Neural progenitor cell (in vitro differentiated cells): ENCODE measurements around the gene DENND2A. TPM values are rescaled to one million over a fixed set of nuclear protein-coding genes. Genes with fewer than 3 reads are reported as not detected.

ENCODE experiments used
- DNase-seq: peaks from one replicate; pipeline ENCODE4 v3.0.0-alpha.2; 2016; ENCODE audit warnings: low spot score
- H2AFZ ChIP-seq: fragments of 200-600 bp; sonication (generic); replicated peaks from 2 replicates; pipeline ENCODE4 v1.6.1; 2016; ENCODE audit warnings: antibody characterized with exemption
- H3F3A ChIP-seq: fragments of 200-600 bp; sonication (generic); 2 replicates; pipeline ENCODE4 v1.6.1; 2016; ENCODE audit warnings: antibody characterized with exemption, low read depth
- H3K27ac ChIP-seq: fragments of 200-600 bp; sonication (generic); 2 replicates; pipeline ENCODE4 v1.5.1; 2016; ENCODE audit warnings: mild to moderate bottlenecking
- H3K27me3 ChIP-seq: fragments of 200-600 bp; sonication (generic); 2 replicates; pipeline ENCODE4 v1.6.1; 2016; ENCODE audit warnings: mild to moderate bottlenecking, moderate library complexity
- H3K36me3 ChIP-seq: fragments of 200-600 bp; sonication (generic); 2 replicates; pipeline ENCODE4 v1.5.1; 2016
- H3K4me1 ChIP-seq: fragments of 200-600 bp; sonication (generic); 2 replicates; pipeline ENCODE4 v1.6.1; 2016; ENCODE audit warnings: mixed run types
- H3K4me2 ChIP-seq: fragments of 200-600 bp; sonication (generic); 2 replicates; pipeline ENCODE4 v1.6.1; 2016
- H3K4me3 ChIP-seq: fragments of 200-600 bp; sonication (generic); 2 replicates; pipeline ENCODE4 v1.5.1; 2016
- H3K79me2 ChIP-seq: fragments of 200-600 bp; sonication (generic); 2 replicates; pipeline ENCODE4 v1.6.1; 2016; ENCODE audit warnings: low read depth
- H3K9ac ChIP-seq: fragments of 200-600 bp; sonication (generic); 2 replicates; pipeline ENCODE4 v1.6.1; 2016
- H3K9me3 ChIP-seq: fragments of 200-600 bp; sonication (generic); 2 replicates; pipeline ENCODE4 v1.5.1; 2016; ENCODE audit warnings: low read depth
- H4K20me1 ChIP-seq: fragments of 200-600 bp; sonication (generic); 2 replicates; pipeline ENCODE4 v1.6.1; 2016; ENCODE audit warnings: low read depth
- H3K27ac Mint-ChIP-seq: 3 replicates; pipeline ENCODE4 v1.8.0; 2021; ENCODE audit warnings: mixed read lengths
- H3K27me3 Mint-ChIP-seq: 2 replicates; pipeline ENCODE4 v1.8.0; 2022; ENCODE audit warnings: low read depth, mild to moderate bottlenecking, inconsistent platforms, moderate library complexity, mixed read lengths; ENCODE audit not compliant: insufficient read depth
- H3K36me3 Mint-ChIP-seq: 3 replicates; pipeline ENCODE4 v1.8.0; 2021; ENCODE audit warnings: mixed read lengths
- H3K4me1 Mint-ChIP-seq: 3 replicates; pipeline ENCODE4 v1.8.0; 2021; ENCODE audit warnings: mixed read lengths
- H3K4me3 Mint-ChIP-seq: 3 replicates; pipeline ENCODE4 v1.8.0; 2021; ENCODE audit warnings: mild to moderate bottlenecking, moderate library complexity, mixed read lengths
- H3K9me3 Mint-ChIP-seq: 3 replicates; pipeline ENCODE4 v1.8.0; 2020; ENCODE audit warnings: mixed read lengths
- CTCF ChIP-seq: fragments of 200-600 bp; sonication (generic); IDR thresholded peaks from 2 replicates; pipeline ENCODE4 v1.5.1; 2017; ENCODE audit warnings: antibody characterized with exemption, mild to moderate bottlenecking
- EZH2 ChIP-seq: fragments of 200-600 bp; sonication (generic); IDR thresholded peaks from 2 replicates; pipeline ENCODE4 v1.6.1; 2017; ENCODE audit warnings: antibody characterized with exemption, mild to moderate bottlenecking, moderate library complexity
- EZH2phosphoT487 ChIP-seq: fragments of 200-600 bp; sonication (generic); IDR thresholded peaks from 2 replicates; pipeline ENCODE4 v1.6.1; 2017; ENCODE audit warnings: antibody characterized with exemption
- total RNA-seq: library from RNA; depleted of rRNA; stranded (reverse); fragments of >200 nt; gene quantifications from 2 replicates; pipeline ENCODE4 v1.2.3, GENCODE V29; 2015; ENCODE audit warnings: low replicate concordance

The DENND2A gene
- total RNA-seq, 1 donor from 2014 or later = 27.0 TPM

GRCh38 chr7:140657891-140658290, 17.3 kb upstream of the DENND2A start:
- no peak for DNase-seq
- no peaks in the 10 kb centered on the region for H3K36me3 Mint-ChIP-seq

GRCh38 chr7:140656548-140657515, 16.2 kb upstream of the DENND2A start:
- TF ChIP-seq EZH2 (no peak), CTCF (no peak), EZH2phosphoT487 (no peak)
- H4K20me1 ChIP-seq = no peaks in the 10 kb centered on the region
- Mint-ChIP-seq H3K4me3 (no peak overlapping the region), H3K9me3 (no peaks in the 10 kb centered on the region), H3K27ac (no peak overlapping the region), H3K4me1 (peaks cover 4% of the 10 kb centered on the region), H3K36me3 (no peaks in the 10 kb centered on the region), H3K27me3 (peaks cover 3% of the 10 kb centered on the region)
- H3F3A ChIP-seq = no peaks in the 10 kb centered on the region
- H3K36me3 ChIP-seq = no peaks in the 10 kb centered on the region
- no peak overlapping the region for H3K27ac ChIP-seq
- no peak overlapping the region for H2AFZ ChIP-seq
- H3K79me2 ChIP-seq = no peaks in the 10 kb centered on the region
- no peak overlapping the region for H3K4me2 ChIP-seq
- H3K9ac ChIP-seq = no peak overlapping the region
- DNase-seq = no peak
- no peaks in the 10 kb centered on the region for H3K9me3 ChIP-seq
- H3K4me1 ChIP-seq = no peaks in the 10 kb centered on the region
- H3K27me3 ChIP-seq = no peaks in the 10 kb centered on the region
- no peak overlapping the region for H3K4me3 ChIP-seq

More at GRCh38 chr7:140657891-140658290, 17.3 kb upstream of the DENND2A start:
- no peak overlapping the region for H2AFZ ChIP-seq
- Mint-ChIP-seq H3K27ac (no peak overlapping the region), H3K9me3 (no peaks in the 10 kb centered on the region), H3K27me3 (no peaks in the 10 kb centered on the region), H3K4me1 (peaks cover 2% of the 10 kb centered on the region), H3K4me3 (no peak overlapping the region)
- no peak overlapping the region for H3K4me2 ChIP-seq
- no peaks in the 10 kb centered on the region for H3K4me1 ChIP-seq
- H3K27ac ChIP-seq = no peak overlapping the region
- H3K36me3 ChIP-seq = no peaks in the 10 kb centered on the region
- no peaks in the 10 kb centered on the region for H4K20me1 ChIP-seq
- H3K4me3 ChIP-seq = no peak overlapping the region
- H3K79me2 ChIP-seq = no peaks in the 10 kb centered on the region
- no peaks in the 10 kb centered on the region for H3F3A ChIP-seq
- no peak overlapping the region for H3K9ac ChIP-seq
- H3K27me3 ChIP-seq = no peaks in the 10 kb centered on the region
- no peaks in the 10 kb centered on the region for H3K9me3 ChIP-seq
- TF ChIP-seq EZH2 (no peak), CTCF (no peak), EZH2phosphoT487 (no peak)

- H3K9me3 Mint-ChIP-seq = no peaks in the 10 kb centered on the region
- no peaks in the 10 kb centered on the region for H3K36me3 ChIP-seq
- no peaks in the 10 kb centered on the region for H3K27me3 ChIP-seq
- no peak overlapping the region for H3K27ac Mint-ChIP-seq
- H4K20me1 ChIP-seq = no peaks in the 10 kb centered on the region
- no peak overlapping the region for H3K27ac ChIP-seq
- H3K4me2 ChIP-seq = no peak overlapping the region
- no peak for TF ChIP-seq EZH2
- TF ChIP-seq EZH2phosphoT487 = no peak
- TF ChIP-seq CTCF = no peak
- peaks cover 4% of the 10 kb centered on the region for H3K4me1 Mint-ChIP-seq
- no peaks in the 10 kb centered on the region for H3F3A ChIP-seq
- no peaks in the 10 kb centered on the region for H3K4me1 ChIP-seq
- H3K9ac ChIP-seq = no peak overlapping the region
- no peak overlapping the region for H3K4me3 ChIP-seq
- H3K27me3 Mint-ChIP-seq = peaks cover 3% of the 10 kb centered on the region
- no peaks in the 10 kb centered on the region for H3K9me3 ChIP-seq
- H3K79me2 ChIP-seq = no peaks in the 10 kb centered on the region
- H3K4me3 Mint-ChIP-seq = no peak overlapping the region
- no peak for DNase-seq
- no peaks in the 10 kb centered on the region for H3K36me3 Mint-ChIP-seq
- H2AFZ ChIP-seq = no peak overlapping the region
Observed at GRCh38 chr7:140655511-140656408, 15.1 kb upstream of the DENND2A start.
